ENCODE results near the gene CACNA2D3.

GRCh38 chr3:54481606-54482365 lies 359.4 kb downstream of the CACNA2D3 start:
- no peak for TF ChIP-seq POLR2A (IDR thresholded peaks at IDR 0.05)
- no peak for TF ChIP-seq CTCF (IDR thresholded peaks at IDR 0.05)

Data from uterus (tissue), 2 donors.